GM18502 (cell line): ENCODE measurements around the gene PKIG.

ENCODE experiments used
- ATAC-seq: cut with Tn5 transposase; IDR thresholded peaks from one replicate; pipeline ENCODE4 v1.9.1; 2021; ENCODE audit warnings: mild to moderate bottlenecking; ENCODE audit not compliant: unreplicated experiment, poor library complexity

PKIG gene

GRCh38 chr20:44615876-44616603 is 33.7 kb downstream of the PKIG start:
- ATAC-seq, result no peak

GRCh38 chr20:44616604-44616964 is 34.2 kb downstream of the PKIG start:
- ATAC-seq, result no peak

GRCh38 chr20:44618318-44618731 is 35.9 kb downstream of the PKIG start:
- no peak for ATAC-seq

- ATAC-seq, result no peak
These were observed 36.9 kb downstream of the PKIG start for GRCh38 chr20:44619294-44619693.

- no peak for ATAC-seq
These were observed 37.7 kb downstream of the PKIG start for GRCh38 chr20:44620030-44620429.

- no peak for ATAC-seq
These were observed 38.9 kb downstream of the PKIG start for GRCh38 chr20:44621325-44621724.

GRCh38 chr20:44621939-44622338 is 39.6 kb downstream of the PKIG start:
- no peak for ATAC-seq

- ATAC-seq, result no peak
These were observed 40.3 kb downstream of the PKIG start for GRCh38 chr20:44622501-44623270.

- no peak for ATAC-seq
These were observed 41.8 kb downstream of the PKIG start for GRCh38 chr20:44624152-44624551.

GRCh38 chr20:44624743-44625271 is 42.4 kb downstream of the PKIG start:
- no peak for ATAC-seq

- no peak for ATAC-seq
These were observed 43.0 kb downstream of the PKIG start for GRCh38 chr20:44625361-44625760.

GRCh38 chr20:44626278-44626677 is 43.9 kb downstream of the PKIG start:
- ATAC-seq, result no peak

GRCh38 chr20:44627364-44628010 is 45.1 kb downstream of the PKIG start:
- no peak for ATAC-seq

- ATAC-seq, result no peak
These were observed 46.6 kb downstream of the PKIG start for GRCh38 chr20:44629017-44629385.

- no peak for ATAC-seq
These were observed 47.2 kb downstream of the PKIG start for GRCh38 chr20:44629542-44629941.

- ATAC-seq, result no peak
These were observed 47.9 kb downstream of the PKIG start for GRCh38 chr20:44630297-44630696.

- no peak for ATAC-seq
These were observed 49.8 kb downstream of the PKIG start for GRCh38 chr20:44632103-44632752.

- no peak for ATAC-seq
These were observed 50.9 kb downstream of the PKIG start for GRCh38 chr20:44633187-44633810.

GRCh38 chr20:44633872-44634600 is 51.7 kb downstream of the PKIG start:
- no peak for ATAC-seq

GRCh38 chr20:44635877-44636276 is 53.5 kb downstream of the PKIG start:
- ATAC-seq, result no peak
